NCI-H446 (cell line): ENCODE results near the gene CILP.
"Not testable (repeated sequence)": the region's sequence is repeated elsewhere in the genome, so short reads cannot be mapped to it uniquely, and the experiment has no call there.

Experiments used
- DNase-seq, 2 experiments: peaks; one replicate each; lab custom pipeline; 2025; lab: John Stamatoyannopoulos, UW

Gene CILP, protein sequence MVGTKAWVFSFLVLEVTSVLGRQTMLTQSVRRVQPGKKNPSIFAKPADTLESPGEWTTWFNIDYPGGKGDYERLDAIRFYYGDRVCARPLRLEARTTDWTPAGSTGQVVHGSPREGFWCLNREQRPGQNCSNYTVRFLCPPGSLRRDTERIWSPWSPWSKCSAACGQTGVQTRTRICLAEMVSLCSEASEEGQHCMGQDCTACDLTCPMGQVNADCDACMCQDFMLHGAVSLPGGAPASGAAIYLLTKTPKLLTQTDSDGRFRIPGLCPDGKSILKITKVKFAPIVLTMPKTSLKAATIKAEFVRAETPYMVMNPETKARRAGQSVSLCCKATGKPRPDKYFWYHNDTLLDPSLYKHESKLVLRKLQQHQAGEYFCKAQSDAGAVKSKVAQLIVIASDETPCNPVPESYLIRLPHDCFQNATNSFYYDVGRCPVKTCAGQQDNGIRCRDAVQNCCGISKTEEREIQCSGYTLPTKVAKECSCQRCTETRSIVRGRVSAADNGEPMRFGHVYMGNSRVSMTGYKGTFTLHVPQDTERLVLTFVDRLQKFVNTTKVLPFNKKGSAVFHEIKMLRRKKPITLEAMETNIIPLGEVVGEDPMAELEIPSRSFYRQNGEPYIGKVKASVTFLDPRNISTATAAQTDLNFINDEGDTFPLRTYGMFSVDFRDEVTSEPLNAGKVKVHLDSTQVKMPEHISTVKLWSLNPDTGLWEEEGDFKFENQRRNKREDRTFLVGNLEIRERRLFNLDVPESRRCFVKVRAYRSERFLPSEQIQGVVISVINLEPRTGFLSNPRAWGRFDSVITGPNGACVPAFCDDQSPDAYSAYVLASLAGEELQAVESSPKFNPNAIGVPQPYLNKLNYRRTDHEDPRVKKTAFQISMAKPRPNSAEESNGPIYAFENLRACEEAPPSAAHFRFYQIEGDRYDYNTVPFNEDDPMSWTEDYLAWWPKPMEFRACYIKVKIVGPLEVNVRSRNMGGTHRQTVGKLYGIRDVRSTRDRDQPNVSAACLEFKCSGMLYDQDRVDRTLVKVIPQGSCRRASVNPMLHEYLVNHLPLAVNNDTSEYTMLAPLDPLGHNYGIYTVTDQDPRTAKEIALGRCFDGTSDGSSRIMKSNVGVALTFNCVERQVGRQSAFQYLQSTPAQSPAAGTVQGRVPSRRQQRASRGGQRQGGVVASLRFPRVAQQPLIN

DNA sequence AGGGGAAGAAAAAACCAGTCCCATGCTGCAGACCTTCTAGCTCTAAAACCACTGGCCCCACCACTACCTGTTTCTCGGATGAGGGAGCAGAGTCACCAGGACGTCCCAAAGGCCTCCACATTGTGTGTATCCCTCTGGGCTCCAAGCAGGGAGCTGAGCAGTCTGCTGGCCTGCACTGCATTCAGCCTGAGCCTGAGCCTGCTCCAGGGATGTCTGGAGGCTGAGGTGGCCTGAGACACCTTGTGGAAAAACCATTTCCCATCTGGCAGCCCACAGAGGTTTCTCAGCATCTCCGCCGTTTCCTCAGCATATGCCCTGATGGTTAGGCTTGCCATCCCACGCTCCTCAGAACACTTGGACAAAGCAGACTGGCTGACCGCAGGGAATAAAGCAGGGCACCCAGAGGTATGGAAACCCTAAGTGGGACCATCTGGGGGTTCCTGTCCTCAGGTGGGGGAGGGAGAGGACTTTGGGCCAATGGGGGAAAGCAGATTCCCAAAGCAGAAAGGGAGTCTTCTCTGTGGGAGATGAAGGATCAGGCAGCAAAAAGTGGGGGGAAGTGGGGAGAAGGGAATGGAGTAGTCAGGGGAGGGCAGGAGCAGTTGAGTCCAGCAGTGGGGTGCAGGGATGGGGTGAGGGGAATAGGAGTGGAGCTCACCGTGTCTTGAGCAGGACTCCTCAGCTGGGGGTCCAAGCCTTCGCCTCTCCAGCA is at the start of gene CILP:
Gene CILP, minus strand, starts transcription at position 704 of the 712 bp plus-strand sequence. CDS start 1,718 bp downstream, outside the sequence.
- DNase-seq: no peak

DNA sequence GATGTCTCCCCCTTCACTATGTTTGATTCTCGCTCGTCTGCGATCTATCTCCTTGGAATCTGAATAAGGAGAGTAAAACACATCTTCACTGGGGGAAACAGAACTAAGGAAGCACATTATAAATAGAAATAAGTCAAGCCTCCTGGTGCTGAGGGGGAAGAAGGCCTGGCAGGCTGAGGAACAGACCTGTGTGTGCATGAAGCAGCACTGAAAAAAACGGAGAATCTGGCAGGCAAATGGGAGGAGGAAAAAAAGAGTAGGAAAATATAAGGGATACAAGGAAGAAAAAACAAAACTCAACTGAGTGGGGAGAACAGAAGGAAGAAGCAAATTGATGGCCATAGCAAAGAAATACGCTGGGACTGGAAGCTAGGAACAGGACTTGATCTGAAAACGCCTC is 49.7 kb upstream of the CILP start:
- no peak for DNase-seq

DNA sequence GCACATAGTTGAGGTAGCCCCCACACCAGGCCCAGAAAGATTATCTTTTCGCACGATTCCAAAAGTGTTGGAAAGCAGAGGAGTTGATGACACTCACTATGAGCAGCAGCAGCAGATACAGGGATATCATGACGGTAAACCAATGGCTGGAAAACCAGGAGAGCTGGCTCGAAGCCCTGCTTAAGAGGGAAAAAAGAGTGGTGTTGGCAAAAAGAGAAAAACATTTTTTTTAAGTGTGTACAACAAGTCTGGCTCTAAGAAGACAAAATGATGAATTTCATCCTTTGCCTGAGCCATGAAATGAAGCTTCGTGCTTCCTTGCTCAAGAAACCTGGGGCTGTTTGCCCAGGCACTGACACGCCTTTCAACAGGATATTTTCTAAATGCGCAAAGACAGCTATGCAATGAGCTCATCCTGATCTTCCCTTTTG is 48.1 kb upstream of the CILP start:
- DNase-seq: no peak

GRCh38 chr15:65258375-65259262 is 47.3 kb upstream of the CILP start:
- peak in 1 of 2 experiments; percentile 10 for DNase-seq

GRCh38 chr15:65255486-65256140 is 44.3 kb upstream of the CILP start:
- DNase-seq: no peak

DNA sequence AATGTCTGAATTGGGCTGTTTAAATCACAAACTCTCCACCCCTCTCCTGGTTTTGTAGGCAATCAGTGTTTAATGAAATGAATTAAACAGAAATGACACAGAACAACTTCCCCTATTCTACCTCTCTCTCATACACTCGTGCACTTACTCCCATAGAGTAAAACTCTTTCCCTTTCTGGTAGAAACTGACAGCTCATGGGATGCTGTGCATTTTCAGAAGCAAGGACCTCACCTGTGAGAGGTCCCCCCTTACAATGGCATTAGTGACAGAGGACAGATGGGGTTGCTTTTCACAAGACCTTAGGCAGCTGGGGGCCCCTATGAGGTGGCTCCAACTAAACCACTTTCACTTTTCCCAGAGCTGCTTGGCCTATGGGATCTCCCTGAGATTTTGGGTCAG is 43.5 kb upstream of the CILP start:
- DNase-seq: no peak

DNA sequence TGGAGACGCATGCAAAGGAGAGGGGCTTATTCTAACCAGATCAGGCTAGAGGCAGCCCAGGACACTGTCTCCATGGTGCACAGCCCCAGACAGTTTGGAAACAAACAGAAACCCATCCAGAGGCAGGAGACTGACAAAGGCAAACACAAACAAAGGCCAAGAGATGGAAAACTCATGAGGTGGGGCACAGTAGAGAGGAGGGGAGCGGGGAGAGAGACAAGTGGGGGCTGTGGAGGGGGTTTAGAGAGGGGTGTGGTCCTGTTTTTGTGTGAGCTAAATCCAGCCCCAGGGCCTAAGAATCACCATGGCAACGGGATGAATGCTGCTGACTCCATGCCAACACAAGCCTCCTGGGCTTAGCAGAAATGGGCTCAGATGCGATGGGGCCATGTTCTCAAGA is 43.1 kb upstream of the CILP start:
- no peak for DNase-seq

DNA sequence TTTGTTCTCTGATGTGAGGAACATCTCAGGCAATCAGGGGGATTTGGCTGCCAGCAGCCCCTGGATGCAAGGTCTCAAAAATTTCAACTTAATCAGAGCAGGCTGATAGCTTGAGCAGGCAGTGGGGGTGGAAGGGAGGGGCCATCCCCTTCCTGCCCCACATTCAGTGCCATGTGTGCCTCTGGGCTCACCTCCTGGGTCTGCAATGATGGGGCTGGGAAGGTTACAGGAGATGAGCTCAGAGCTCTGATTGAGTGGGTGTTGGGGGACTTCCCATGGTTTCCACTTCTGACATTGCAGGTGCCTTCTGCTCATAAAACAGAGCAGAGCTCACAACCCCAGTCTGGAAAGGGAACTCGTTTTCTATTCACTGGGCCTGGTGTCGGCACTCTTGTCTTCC is 38.4 kb upstream of the CILP start:
- DNase-seq: no peak

DNA sequence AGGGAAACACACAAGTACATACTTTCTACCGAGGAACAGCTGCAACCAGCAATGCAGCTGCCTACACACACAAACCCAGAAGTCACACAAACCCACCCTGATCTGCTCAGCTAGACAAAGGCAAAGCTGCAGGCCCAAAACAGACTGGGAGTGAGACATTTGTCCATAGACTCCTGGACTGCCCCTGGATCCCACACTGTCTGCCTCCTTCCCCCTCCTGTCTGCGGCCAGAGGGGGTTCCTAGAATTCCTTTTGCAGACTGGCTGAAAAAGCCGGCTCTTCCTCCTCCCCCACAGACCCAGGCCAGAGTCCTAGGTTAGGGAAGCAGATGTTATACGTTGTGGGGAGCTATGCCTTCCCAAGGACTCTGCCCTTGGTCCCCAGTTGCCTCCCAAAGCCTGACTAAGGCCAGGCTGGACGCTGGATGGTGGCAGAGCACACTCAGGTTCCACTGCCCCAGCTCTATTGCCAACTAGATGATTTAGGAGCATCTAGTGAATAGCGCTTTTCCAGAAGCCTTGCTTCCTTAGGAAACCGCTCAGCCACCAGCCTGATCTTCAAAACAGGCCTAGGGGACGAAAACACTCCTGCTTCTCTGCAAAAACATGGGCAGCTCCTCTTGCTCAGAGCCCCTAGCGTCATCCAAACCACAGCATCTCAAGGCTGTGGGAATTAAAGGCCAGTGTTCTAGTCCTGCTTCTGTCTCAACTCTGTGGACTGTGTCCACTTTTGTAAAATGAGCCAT is 37.4 kb upstream of the CILP start:
- no peak for DNase-seq

DNA sequence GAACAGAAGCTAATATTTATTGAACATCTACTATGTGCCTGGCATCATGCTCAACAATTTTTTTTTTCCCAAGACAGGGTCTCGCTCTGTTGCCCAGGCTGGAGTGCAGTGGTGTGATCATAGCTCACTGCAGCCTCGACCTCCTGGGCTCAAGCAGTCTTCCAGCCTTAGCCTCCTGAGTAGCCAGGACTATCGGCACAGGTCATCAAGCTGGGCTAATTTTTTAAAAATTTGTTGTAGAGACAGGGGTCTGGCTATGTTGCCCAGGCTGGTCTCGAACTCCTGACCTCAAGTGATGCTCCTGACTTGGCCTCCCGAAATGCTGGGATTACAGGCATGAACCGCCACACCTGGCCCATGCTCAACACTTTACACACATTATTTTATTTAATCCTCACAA is 35.7 kb upstream of the CILP start:
- no peak for DNase-seq

GRCh38 chr15:65246026-65246714 is 34.9 kb upstream of the CILP start:
- no peak for DNase-seq

DNA sequence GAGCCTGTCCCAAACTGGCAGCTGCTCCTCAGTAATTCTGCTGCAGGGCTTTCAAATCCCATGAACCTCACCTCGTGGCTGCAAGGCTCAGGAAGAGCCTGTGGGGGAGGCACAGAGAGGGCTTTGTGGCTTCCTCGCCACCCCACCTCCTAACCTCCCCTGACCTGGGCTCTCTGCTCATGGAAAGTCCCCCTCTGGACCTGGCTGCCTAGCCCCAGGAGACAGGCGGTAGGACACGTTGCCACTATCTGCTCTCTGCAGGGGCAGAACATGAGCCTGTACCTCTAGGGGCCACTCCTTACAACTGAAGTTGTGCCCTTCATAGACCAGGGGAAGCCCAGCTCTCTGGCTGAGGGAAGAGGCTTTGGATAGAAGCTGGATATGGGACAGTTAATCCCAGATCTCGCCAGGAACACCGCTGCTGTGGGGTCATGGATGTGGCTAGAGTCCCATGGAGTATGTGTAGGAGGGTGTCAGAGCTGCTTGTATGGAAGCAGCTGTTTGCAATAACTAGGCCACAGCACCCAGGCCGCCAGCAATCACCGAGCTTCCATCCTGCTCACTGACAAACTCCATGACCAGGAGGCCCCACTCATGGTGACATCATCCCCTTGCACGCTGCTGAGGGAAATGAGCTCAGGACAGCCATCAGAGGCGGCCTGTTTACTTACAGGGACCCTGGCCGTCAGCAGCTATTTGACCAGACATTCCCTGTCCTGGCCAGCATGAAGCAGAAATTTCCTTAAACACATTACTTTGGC is 34.0 kb upstream of the CILP start:
- no peak for DNase-seq

DNA sequence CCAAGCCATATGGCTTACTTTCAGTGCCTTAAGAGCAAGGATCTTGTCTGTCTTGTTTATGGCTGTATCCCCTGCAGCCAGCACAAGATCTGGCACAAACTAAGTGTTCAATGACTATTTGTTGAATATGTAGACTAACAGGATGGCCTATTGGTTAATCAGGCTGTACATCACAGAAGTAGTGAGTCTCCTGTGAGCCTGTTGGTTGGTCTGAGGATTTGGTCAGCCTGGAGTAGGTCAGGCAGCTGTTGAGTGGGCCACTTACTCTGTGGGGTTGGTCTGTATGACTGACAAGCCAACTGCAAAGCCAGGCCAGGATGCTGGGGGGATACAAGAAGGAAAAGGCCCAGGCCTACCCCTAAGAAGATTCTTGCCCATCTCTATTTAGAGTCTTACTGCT is 33.4 kb upstream of the CILP start:
- no peak for DNase-seq

DNA sequence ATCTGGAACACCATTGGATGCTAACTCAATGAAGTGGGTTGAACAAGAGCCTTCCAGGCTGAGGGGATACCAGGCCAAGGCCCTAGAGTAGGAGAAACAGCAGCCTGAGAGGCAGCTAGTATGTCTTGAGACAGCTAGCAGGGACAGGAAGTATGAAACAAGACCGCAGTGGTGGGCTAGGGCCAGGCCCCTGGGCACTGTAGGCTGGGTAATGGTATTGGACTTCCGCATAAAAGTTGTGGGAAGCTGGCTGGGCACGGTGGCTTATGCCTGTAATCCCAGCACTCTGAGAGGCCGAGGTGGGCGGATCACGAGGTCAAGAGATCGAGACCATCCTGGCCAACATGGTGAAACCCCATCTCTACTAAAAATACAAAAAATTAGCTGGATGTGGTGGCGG is 25.2 kb upstream of the CILP start:
- DNase-seq: not testable (repeated sequence)

DNA sequence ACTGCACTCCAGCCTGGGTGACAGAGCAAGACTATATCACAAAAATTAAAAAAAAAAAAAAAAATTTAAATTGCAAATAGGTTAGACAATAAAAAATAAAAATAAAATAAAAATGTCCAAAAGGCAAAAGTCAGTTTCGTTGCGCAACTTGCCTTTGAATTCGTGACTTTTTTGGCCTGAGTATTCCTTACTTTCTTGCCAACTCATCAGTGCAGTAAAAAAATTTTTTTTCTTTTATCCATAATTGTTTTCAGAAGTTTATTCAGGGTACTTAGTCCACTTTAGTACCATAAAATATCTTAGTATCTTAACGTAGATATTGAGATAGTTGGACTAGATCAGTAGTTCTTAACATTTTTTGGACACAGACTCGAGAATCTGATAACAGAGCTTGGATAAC is 22.4 kb upstream of the CILP start:
- no peak for DNase-seq

GRCh38 chr15:65232520-65232919 is 21.2 kb upstream of the CILP start:
- DNase-seq: no peak

DNA sequence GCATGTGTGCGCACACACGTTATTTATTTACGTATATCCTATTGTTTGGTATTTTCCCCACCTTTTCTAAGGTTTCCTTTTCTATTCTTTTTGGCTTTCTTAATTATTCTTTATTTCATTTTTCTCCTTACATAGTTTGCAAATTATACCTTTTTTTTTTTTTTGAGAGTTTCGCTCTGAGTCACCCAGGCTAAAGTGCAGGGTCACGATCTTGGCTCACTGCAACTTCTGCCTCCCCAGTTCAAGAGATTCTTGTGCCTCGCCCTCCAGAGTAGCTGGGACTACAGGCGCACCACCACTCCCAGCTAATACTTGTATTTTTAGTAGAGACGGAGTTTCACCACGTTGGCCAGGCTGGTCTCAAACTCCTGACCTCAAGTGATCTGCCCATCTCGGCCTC is 20.0 kb upstream of the CILP start:
- DNase-seq: no peak

DNA sequence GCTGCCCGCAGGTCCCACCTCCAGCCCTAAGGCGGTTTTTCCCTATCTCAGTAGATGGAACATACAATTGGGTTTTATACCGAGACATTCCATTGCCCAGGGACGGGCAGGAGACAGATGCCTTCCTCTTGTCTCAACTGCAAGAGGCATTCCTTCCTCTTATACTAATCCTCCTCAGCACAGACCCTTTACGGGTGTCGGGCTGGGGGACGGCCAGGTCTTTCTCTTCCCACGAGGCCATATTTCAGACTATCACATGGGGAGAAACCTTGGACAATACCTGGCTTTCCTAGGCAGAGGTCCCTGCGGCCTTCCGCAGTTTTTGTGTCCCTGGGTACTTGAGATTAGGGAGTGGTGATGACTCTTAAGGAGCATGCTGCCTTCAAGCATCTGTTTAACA is 15.6 kb upstream of the CILP start:
- not testable (repeated sequence) for DNase-seq
